ENCODE measurements around the gene ZFAND6.

Gene ZFAND6

DNA sequence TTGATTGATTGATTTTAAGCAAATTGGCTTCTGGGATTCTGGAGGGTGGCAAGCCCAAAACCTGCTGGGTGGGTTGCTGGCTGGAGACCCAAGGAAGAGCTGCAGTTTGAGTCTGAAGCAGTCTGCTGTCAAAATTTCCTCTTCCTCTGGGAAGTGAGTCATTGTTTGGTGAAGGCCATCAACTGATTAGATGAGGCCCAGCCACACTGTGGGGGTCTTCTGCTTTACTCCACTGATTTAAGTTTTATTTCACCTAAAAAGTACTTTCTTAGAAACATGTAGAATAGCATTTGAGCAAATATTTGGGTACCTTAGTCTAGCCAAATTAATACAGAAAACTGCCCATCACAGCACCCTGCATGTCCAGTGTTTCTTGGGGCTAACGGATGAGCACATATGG, 127.1 kb downstream of the ZFAND6 start:
- DNase-seq (ENCODE audit: low spot score) (no peak), FAIRE-seq (no peak)
